A549 (cell line): ENCODE data around the gene MEI1.

Experiments used
- CEBPB ChIP-seq, 2 experiments: fragments of >200 bp in 1 of 2; sonication (Bioruptor Twin) in 1 of 2; formaldehyde crosslinking in 1 of 2; IDR thresholded peaks; 2 replicates each; pipeline ENCODE4 v1.6.1; 2012 to 2016
- CTCF ChIP-seq: fragments of >200 bp; sonication (Bioruptor Twin); formaldehyde crosslinking; IDR thresholded peaks from 3 replicates; pipeline ENCODE4 v1.5.1; 2016
- EHMT2 ChIP-seq: fragments of 200-600 bp; sonication (generic); IDR thresholded peaks from 2 replicates; pipeline ENCODE4 v1.6.1; 2016; ENCODE audit warnings: antibody characterized with exemption, low read depth, mild to moderate bottlenecking, moderate library complexity
- JUN ChIP-seq, 2 experiments: fragments of >200 bp; sonication (Bioruptor Twin); formaldehyde crosslinking; IDR thresholded peaks; 2 replicates in 1 of 2; 3 replicates in 1 of 2; pipeline ENCODE4 v1.6.1; 2016 to 2017
- MAFK ChIP-seq: fragments of 450-650 bp; IDR thresholded peaks from 2 replicates; pipeline ENCODE4 v1.6.1; 2014; ENCODE audit not compliant: partially characterized antibody
- POLR2A ChIP-seq: IDR thresholded peaks from 2 replicates; pipeline ENCODE4 v1.6.1; 2012; ENCODE audit warnings: mild to moderate bottlenecking, low read length
- RAD21 ChIP-seq, 2 experiments: fragments of >200 bp in 1 of 2; sonication (Bioruptor Twin) in 1 of 2; formaldehyde crosslinking in 1 of 2; IDR thresholded peaks in 1 of 2; conservative IDR thresholded peaks in 1 of 2; 2 replicates in 1 of 2; 3 replicates in 1 of 2; pipeline ENCODE4 v1.6.1; 2012 to 2018; ENCODE audit warnings: inconsistent platforms in 1 of 2
- REST ChIP-seq: fragments of 200-600 bp; sonication (generic); IDR thresholded peaks from 2 replicates; pipeline ENCODE4 v1.6.1; 2016; ENCODE audit warnings: antibody characterized with exemption, mild to moderate bottlenecking, moderate library complexity
- SREBF2 ChIP-seq: fragments of 450-650 bp; IDR thresholded peaks from 2 replicates; pipeline ENCODE4 v1.6.1; 2014; ENCODE audit warnings: mild to moderate bottlenecking, moderate library complexity
- TP53 ChIP-seq: fragments of 250-450 bp; sonication (Bioruptor Pico); IDR thresholded peaks from 2 replicates; pipeline ENCODE4 v1.5.0; 2021; ENCODE audit warnings: mild to moderate bottlenecking, moderate library complexity
- USF2 ChIP-seq: fragments of 450-650 bp; IDR thresholded peaks from 2 replicates; pipeline ENCODE4 v1.6.1; 2014; ENCODE audit warnings: antibody characterized with exemption
- ZSCAN20 ChIP-seq: fragments of 250-450 bp; sonication (Bioruptor Pico); IDR thresholded peaks from 2 replicates; pipeline ENCODE4 v1.8.0; 2022; ENCODE audit warnings: mild to moderate bottlenecking, moderate library complexity

- no peak for TF ChIP-seq POLR2A
- no peak for TF ChIP-seq TP53 (CRISPR knock-in tag)
- no peak for TF ChIP-seq CTCF
- no peak for TF ChIP-seq MAFK
- no peak for TF ChIP-seq JUN (IDR thresholded peaks at IDR 0.05)
- no peak for TF ChIP-seq REST
- no peak for TF ChIP-seq ZSCAN20 (CRISPR knock-in tag)
- no peak for TF ChIP-seq CEBPB (IDR thresholded peaks at IDR 0.05)
- no peak for TF ChIP-seq EHMT2
- no peak for TF ChIP-seq RAD21 (conservative IDR thresholded peaks at IDR 0.05 in 1 of 2, IDR thresholded peaks at IDR 0.05 in 1 of 2)
- no peak for TF ChIP-seq SREBF2
- no peak for TF ChIP-seq USF2
Measured at GRCh38 chr22:41847300-41847699, 148.0 kb downstream of the MEI1 start.
